ENCODE measurements around the gene DCC. TPM values are rescaled to one million over a fixed set of nuclear protein-coding genes. Genes with fewer than 3 reads are reported as not detected.

The DCC gene
- total and polyA plus RNA-seq, 2 of the 8 experiments (the other 6 are each of a cell fraction or from before 2014, with no cell fraction given), result 0.14 to 1.4 TPM

DNA sequence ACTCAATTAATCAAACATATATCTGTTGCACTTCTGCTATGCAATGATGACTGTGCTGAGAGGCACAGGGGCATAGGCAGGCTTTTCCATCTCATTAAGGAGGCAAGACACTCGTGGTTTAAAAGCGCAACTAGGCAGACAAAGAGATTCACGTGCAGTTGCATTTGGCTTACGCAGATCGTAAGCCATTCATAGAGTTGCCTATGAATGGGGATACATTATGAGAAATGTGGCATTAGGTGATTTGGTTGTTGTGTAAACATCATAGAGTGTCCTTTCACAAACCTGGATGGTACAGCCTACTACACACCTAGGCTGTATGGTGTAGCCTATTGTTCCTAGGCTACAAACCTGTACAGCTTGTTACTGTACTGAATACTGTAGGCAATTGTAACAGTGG lies 284.7 kb downstream of the DCC start:
- Histone ChIP-seq H3K4me3 (ENCODE audit: extremely low read depth in 1 of 4, insufficient read depth in 2 of 4, low read depth in 3 of 4, low read length in 4 of 4) (no peak overlapping the region), H3K9ac (replicated peaks in 1 of 4; ENCODE audit: extremely low read depth in 1 of 4, low read depth in 3 of 4, low read length in 3 of 4) (no peak overlapping the region), H2BK5ac (ENCODE audit: low read depth, low read length) (no peak overlapping the region), H2AFZ (ENCODE audit: low read length) (no peak overlapping the region), H3K27me3 (replicated peaks in 1 of 4; ENCODE audit: control insufficient read depth in 3 of 4, extremely low read depth in 1 of 4, insufficient read depth in 3 of 4, low read length in 3 of 4) (no peaks in the 10 kb centered on the region), H3K27ac (ENCODE audit: low read depth, low read length) (no peak overlapping the region), H3K79me2 (ENCODE audit: control insufficient read depth in 1 of 2, insufficient read depth in 2 of 2, low read length in 2 of 2) (no peaks in the 10 kb centered on the region), H4K8ac (ENCODE audit: extremely low read depth, insufficient read depth, low read length) (no peak overlapping the region), H4K91ac (replicated peaks; ENCODE audit: insufficient read length, low read length) (no peak overlapping the region), H4K5ac (ENCODE audit: insufficient read length, low read depth, low read length) (no peak overlapping the region), H3K36me3 (ENCODE audit: control insufficient read depth in 2 of 4, insufficient read depth in 4 of 4, low read length in 3 of 4) (no peaks in the 10 kb centered on the region), H2BK120ac (replicated peaks; ENCODE audit: low read depth, low read length) (no peak overlapping the region), H3K23ac (ENCODE audit: insufficient read length) (no peak overlapping the region), H3K4me1 (replicated peaks in 1 of 4; ENCODE audit: control insufficient read depth in 3 of 4, insufficient read depth in 4 of 4, low read length in 3 of 4) (no peaks in the 10 kb centered on the region), H3K4ac (replicated peaks; ENCODE audit: insufficient read length, low read depth, low read length) (no peak overlapping the region), H3K18ac (ENCODE audit: extremely low read depth, low read length) (no peak overlapping the region), H3K23me2 (ENCODE audit: low read depth, low read length) (no peaks in the 10 kb centered on the region), H3K9me3 (ENCODE audit: insufficient read depth in 2 of 2, low read depth in 1 of 2, low read length in 1 of 2) (no peaks in the 10 kb centered on the region), H3K4me2 (ENCODE audit: insufficient read depth in 1 of 2, low read depth in 2 of 2, low read length in 2 of 2) (no peak overlapping the region), H2BK20ac (ENCODE audit: low read length) (no peak overlapping the region), H3K14ac (ENCODE audit: insufficient read length) (no peak overlapping the region), H4K20me1 (replicated peaks in 1 of 2; ENCODE audit: control insufficient read depth in 1 of 2, insufficient read depth in 2 of 2, low read length in 2 of 2) (no peaks in the 10 kb centered on the region), H2BK12ac (ENCODE audit: low read depth, low read length) (no peak overlapping the region), H3K79me1 (ENCODE audit: low read depth, low read length) (no peaks in the 10 kb centered on the region), H3K56ac (replicated peaks; ENCODE audit: insufficient read length, low read depth, low read length) (no peak overlapping the region), H2AK5ac (ENCODE audit: low read depth, low read length) (no peak overlapping the region), H2BK15ac (ENCODE audit: low read length) (no peak overlapping the region)
- WGBS, 2 experiments (ENCODE audit: extremely low coverage in 1 of 2, insufficient coverage in 1 of 2, insufficient read length in 1 of 2, insufficient replicate concordance in 2 of 2, low coverage in 1 of 2, low lambda C conversion rate in 2 of 2, missing lambda C conversion rate in 1 of 2), result 96% methylated on average over 5 of the region's 5 CpGs; no CpG with 5 or more reads in 1 of the 2 experiments
- ChIA-PET POLR2A (ENCODE audit: partially characterized antibody) (no interaction called here), CTCF (ENCODE audit: partially characterized antibody) (no interaction called here)
- FAIRE-seq (no peak), DNase-seq (ENCODE audit: low read depth in 1 of 2, low spot score in 2 of 2) (no peak)
- TF ChIP-seq SUZ12 (IDR thresholded peaks at IDR 0.05; ENCODE audit: low read length) (no peak), ATF3 (IDR thresholded peaks at IDR 0.05; ENCODE audit: insufficient read depth, low read depth, low read length) (no peak), KDM1A (IDR thresholded peaks at IDR 0.05; ENCODE audit: borderline replicate concordance, low read length) (no peak), SP1 (IDR thresholded peaks at IDR 0.05; ENCODE audit: low read depth, low read length) (no peak), SIX5 (IDR thresholded peaks at IDR 0.05; ENCODE audit: low read depth, low read length) (no peak)

Data from H1 (cell line).